Hepatocyte (in vitro differentiated cells): ENCODE data around the gene SLC7A14. TPM values are rescaled to one million over a fixed set of nuclear protein-coding genes. Genes with fewer than 3 reads are reported as not detected.

Experiments
- DNase-seq: peaks from one replicate; pipeline ENCODE4 v3.0.0-alpha.2; 2016; ENCODE audit warnings: low spot score
- H2AFZ ChIP-seq: fragments of 200-600 bp; sonication (generic); 2 replicates; pipeline ENCODE4 v1.6.0; 2016; ENCODE audit warnings: antibody characterized with exemption, mild to moderate bottlenecking
- H3K27ac ChIP-seq: fragments of 200-600 bp; sonication (generic); 2 replicates; pipeline ENCODE4 v1.5.1; 2016; ENCODE audit warnings: mild to moderate bottlenecking
- H3K27me3 ChIP-seq: fragments of 200-600 bp; sonication (generic); 2 replicates; pipeline ENCODE4 v1.6.1; 2016
- H3K36me3 ChIP-seq: fragments of 200-600 bp; sonication (generic); replicated peaks from 2 replicates; pipeline ENCODE4 v1.5.1; 2016; ENCODE audit warnings: low read depth; ENCODE audit not compliant: insufficient read depth
- H3K4me1 ChIP-seq: fragments of 200-600 bp; sonication (generic); 2 replicates; pipeline ENCODE4 v1.5.1; 2016; ENCODE audit warnings: mild to moderate bottlenecking, moderate library complexity; ENCODE audit not compliant: insufficient read depth
- H3K4me2 ChIP-seq: fragments of 200-600 bp; sonication (generic); 2 replicates; pipeline ENCODE4 v1.6.0; 2016
- H3K4me3 ChIP-seq: fragments of 200-600 bp; sonication (generic); 2 replicates; pipeline ENCODE4 v1.5.1; 2016; ENCODE audit warnings: mild to moderate bottlenecking
- H3K79me2 ChIP-seq: fragments of 200-600 bp; sonication (generic); 2 replicates; pipeline ENCODE4 v1.6.0; 2017; ENCODE audit warnings: mild to moderate bottlenecking
- H3K9me2 ChIP-seq: fragments of 200-600 bp; sonication (generic); replicated peaks from 2 replicates; pipeline ENCODE4 v1.6.0; 2017; ENCODE audit warnings: mild to moderate bottlenecking; ENCODE audit not compliant: insufficient read depth
- H3K9me3 ChIP-seq: fragments of 200-600 bp; sonication (generic); 2 replicates; pipeline ENCODE4 v1.5.1; 2016; ENCODE audit warnings: low read depth, mild to moderate bottlenecking
- H4K20me1 ChIP-seq: fragments of 200-600 bp; sonication (generic); 2 replicates; pipeline ENCODE4 v1.6.0; 2016; ENCODE audit warnings: mild to moderate bottlenecking; ENCODE audit not compliant: insufficient read depth, poor library complexity, severe bottlenecking
- EZH2 ChIP-seq: fragments of 200-600 bp; sonication (generic); IDR thresholded peaks from 2 replicates; pipeline ENCODE4 v1.6.1; 2016; ENCODE audit warnings: antibody characterized with exemption, mild to moderate bottlenecking, borderline replicate concordance
- EZH2phosphoT487 ChIP-seq: fragments of 200-600 bp; sonication (generic); IDR thresholded peaks from one replicate; pipeline ENCODE4 v1.6.1; 2018; ENCODE audit warnings: antibody characterized with exemption, mild to moderate bottlenecking, low read depth, moderate library complexity; ENCODE audit not compliant: unreplicated experiment, severe bottlenecking
- WGBS: methylation state at CpG from one replicate; pipeline ENCODE4 v1.1.6; 2016; ENCODE audit warnings: low lambda C conversion rate; ENCODE audit errors: missing lambda C conversion rate; 5-methylcytosine and 5-hydroxymethylcytosine counted together
- polyA plus RNA-seq: library from polyadenylated mRNA; unstranded; fragments of >200 nt; fragmentation: Nextera tagmentation; extraction: Ambion mirVana; gene quantifications from 2 replicates; pipeline ENCODE4 v1.2.1, GENCODE V29; 2016
- total RNA-seq: library from RNA; depleted of rRNA; stranded (reverse); fragments of >200 nt; gene quantifications from 2 replicates; pipeline ENCODE4 v1.2.3, GENCODE V29; 2014
- TF ChIP-seq, protein P1 (sequence below): fragments of 200-600 bp; sonication (generic); IDR thresholded peaks from 2 replicates; pipeline ENCODE4 v1.5.1; 2016; ENCODE audit warnings: antibody characterized with exemption, mild to moderate bottlenecking; ENCODE audit not compliant: poor library complexity

SLC7A14 gene
- total and polyA plus RNA-seq, 2 experiments from 2014 or later: 0.10 TPM; not detected in 1

- Histone ChIP-seq H4K20me1 (no peaks in the 10 kb centered on the region), H3K79me2 (no peaks in the 10 kb centered on the region), H3K4me2 (no peak overlapping the region), H3K27me3 (no peaks in the 10 kb centered on the region), H3K4me1 (no peaks in the 10 kb centered on the region), H2AFZ (no peak overlapping the region), H3K9me2 (no peaks in the 10 kb centered on the region), H3K4me3 (no peak overlapping the region), H3K36me3 (no peaks in the 10 kb centered on the region), H3K27ac (no peak overlapping the region), H3K9me3 (no peaks in the 10 kb centered on the region)
- TF ChIP-seq, protein P1, sequence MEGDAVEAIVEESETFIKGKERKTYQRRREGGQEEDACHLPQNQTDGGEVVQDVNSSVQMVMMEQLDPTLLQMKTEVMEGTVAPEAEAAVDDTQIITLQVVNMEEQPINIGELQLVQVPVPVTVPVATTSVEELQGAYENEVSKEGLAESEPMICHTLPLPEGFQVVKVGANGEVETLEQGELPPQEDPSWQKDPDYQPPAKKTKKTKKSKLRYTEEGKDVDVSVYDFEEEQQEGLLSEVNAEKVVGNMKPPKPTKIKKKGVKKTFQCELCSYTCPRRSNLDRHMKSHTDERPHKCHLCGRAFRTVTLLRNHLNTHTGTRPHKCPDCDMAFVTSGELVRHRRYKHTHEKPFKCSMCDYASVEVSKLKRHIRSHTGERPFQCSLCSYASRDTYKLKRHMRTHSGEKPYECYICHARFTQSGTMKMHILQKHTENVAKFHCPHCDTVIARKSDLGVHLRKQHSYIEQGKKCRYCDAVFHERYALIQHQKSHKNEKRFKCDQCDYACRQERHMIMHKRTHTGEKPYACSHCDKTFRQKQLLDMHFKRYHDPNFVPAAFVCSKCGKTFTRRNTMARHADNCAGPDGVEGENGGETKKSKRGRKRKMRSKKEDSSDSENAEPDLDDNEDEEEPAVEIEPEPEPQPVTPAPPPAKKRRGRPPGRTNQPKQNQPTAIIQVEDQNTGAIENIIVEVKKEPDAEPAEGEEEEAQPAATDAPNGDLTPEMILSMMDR: no peak
- TF ChIP-seq EZH2: no peak
- no peak for DNase-seq
- 81% methylated on average over 6 of the region's 6 CpGs for WGBS
Measured at GRCh38 chr3:170454509-170454908, 131.4 kb downstream of the SLC7A14 start.

DNA sequence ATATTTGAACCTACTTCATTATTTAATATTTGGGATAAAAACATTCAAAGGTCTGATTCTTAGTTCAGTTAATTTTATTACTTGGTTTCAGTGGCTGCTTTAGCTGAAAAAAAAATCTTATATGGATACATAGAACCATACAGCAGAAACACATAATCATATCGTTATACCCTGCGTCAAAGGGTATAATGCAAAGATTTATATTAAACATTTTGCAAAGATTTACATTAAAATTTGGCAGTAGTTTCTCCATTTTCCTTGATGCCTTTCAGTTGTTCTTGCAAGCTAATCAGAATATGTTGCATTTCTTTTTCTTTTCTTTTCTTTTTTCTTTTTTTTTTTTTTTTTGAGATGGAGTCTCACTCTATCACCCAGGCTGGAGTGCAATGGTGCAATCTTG lies 135.8 kb downstream of the SLC7A14 start:
- H3K27ac ChIP-seq: no peak overlapping the region
- no peaks in the 10 kb centered on the region for H3K9me2 ChIP-seq
- no peak overlapping the region for H3K4me2 ChIP-seq
- DNase-seq: no peak
- 83% methylated on average over 2 of the region's 2 CpGs for WGBS
- no peaks in the 10 kb centered on the region for H3K27me3 ChIP-seq
- H2AFZ ChIP-seq: no peak overlapping the region
- no peaks in the 10 kb centered on the region for H3K9me3 ChIP-seq
- no peak overlapping the region for H3K4me3 ChIP-seq
- no peaks in the 10 kb centered on the region for H4K20me1 ChIP-seq
- H3K79me2 ChIP-seq: no peaks in the 10 kb centered on the region
- no peaks in the 10 kb centered on the region for H3K4me1 ChIP-seq
- H3K36me3 ChIP-seq: no peaks in the 10 kb centered on the region
- TF ChIP-seq EZH2phosphoT487 (no peak), EZH2 (no peak)
- TF ChIP-seq, protein P1: no peak

GRCh38 chr3:170448584-170448983 lies 137.3 kb downstream of the SLC7A14 start:
- TF ChIP-seq EZH2phosphoT487 (no peak), EZH2 (no peak)
- TF ChIP-seq, protein P1: no peak
- Histone ChIP-seq H3K36me3 (no peaks in the 10 kb centered on the region), H2AFZ (no peak overlapping the region), H3K79me2 (no peaks in the 10 kb centered on the region), H3K4me2 (peak overlapping the region; percentile 38), H3K9me2 (no peaks in the 10 kb centered on the region), H3K27ac (no peak overlapping the region), H4K20me1 (no peaks in the 10 kb centered on the region), H3K27me3 (no peaks in the 10 kb centered on the region), H3K4me3 (no peak overlapping the region), H3K9me3 (no peaks in the 10 kb centered on the region), H3K4me1 (no peaks in the 10 kb centered on the region)
- WGBS: 50% methylated on average over 3 of the region's 3 CpGs
- no peak for DNase-seq

- no peaks in the 10 kb centered on the region for H3K79me2 ChIP-seq
- H3K9me3 ChIP-seq: no peaks in the 10 kb centered on the region
- no peaks in the 10 kb centered on the region for H3K4me1 ChIP-seq
- H3K4me3 ChIP-seq: no peak overlapping the region
- H3K27me3 ChIP-seq: no peaks in the 10 kb centered on the region
- H3K27ac ChIP-seq: no peak overlapping the region
- TF ChIP-seq EZH2phosphoT487: no peak
- no peak for TF ChIP-seq EZH2
- TF ChIP-seq, protein P1: no peak
- H3K4me2 ChIP-seq: no peak overlapping the region
- no peak for DNase-seq
- H2AFZ ChIP-seq: no peak overlapping the region
- no peaks in the 10 kb centered on the region for H3K36me3 ChIP-seq
- no peaks in the 10 kb centered on the region for H4K20me1 ChIP-seq
- H3K9me2 ChIP-seq: no peaks in the 10 kb centered on the region
Measured at GRCh38 chr3:170443457-170443856, 142.4 kb downstream of the SLC7A14 start.
